ENCODE results near the gene CCNYL1.
"Not testable (repeated sequence)": the region's sequence is repeated elsewhere in the genome, so short reads cannot be mapped to it uniquely, and the experiment has no call there.

CCNYL1 gene

DNA sequence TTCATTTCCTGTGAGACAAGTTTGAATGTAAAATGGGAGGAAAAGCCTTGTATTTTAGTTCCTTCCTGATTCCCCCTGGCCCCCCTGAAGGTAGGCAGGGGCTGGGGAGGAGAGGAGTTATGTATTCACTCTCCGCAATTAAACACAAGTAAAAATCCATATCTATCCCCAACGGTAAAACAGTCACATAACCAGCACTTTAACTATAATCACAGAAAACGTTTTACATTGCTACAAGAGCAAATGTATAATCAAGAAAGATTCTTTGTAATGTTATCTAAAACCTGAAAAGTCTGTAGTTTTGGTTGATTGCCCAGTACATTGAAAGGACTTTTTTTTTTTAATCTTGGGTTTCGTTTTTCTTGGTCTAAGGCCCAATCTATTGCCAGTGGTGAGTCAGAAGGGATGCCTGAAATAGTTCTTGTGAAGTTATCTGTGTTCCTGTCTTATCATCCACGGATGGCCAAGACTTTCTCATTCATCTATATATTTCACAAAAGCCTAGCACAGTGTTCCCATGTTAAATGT lies 34.5 kb upstream of the CCNYL1 start:
- H3K27ac ChIP-seq, result no peak overlapping the region
- no peak for TF ChIP-seq ZFX (IDR thresholded peaks at IDR 0.05)
- TF ChIP-seq, protein P1, sequence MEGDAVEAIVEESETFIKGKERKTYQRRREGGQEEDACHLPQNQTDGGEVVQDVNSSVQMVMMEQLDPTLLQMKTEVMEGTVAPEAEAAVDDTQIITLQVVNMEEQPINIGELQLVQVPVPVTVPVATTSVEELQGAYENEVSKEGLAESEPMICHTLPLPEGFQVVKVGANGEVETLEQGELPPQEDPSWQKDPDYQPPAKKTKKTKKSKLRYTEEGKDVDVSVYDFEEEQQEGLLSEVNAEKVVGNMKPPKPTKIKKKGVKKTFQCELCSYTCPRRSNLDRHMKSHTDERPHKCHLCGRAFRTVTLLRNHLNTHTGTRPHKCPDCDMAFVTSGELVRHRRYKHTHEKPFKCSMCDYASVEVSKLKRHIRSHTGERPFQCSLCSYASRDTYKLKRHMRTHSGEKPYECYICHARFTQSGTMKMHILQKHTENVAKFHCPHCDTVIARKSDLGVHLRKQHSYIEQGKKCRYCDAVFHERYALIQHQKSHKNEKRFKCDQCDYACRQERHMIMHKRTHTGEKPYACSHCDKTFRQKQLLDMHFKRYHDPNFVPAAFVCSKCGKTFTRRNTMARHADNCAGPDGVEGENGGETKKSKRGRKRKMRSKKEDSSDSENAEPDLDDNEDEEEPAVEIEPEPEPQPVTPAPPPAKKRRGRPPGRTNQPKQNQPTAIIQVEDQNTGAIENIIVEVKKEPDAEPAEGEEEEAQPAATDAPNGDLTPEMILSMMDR (conservative IDR thresholded peaks at IDR 0.05), result no peak

- TF ChIP-seq, protein P1 (conservative IDR thresholded peaks at IDR 0.05), result no peak
- no peak for TF ChIP-seq ZFX (IDR thresholded peaks at IDR 0.05)
- H3K27ac ChIP-seq, result no peak overlapping the region
Observed at GRCh38 chr2:207681431-207681830, 30.0 kb upstream of the CCNYL1 start.

DNA sequence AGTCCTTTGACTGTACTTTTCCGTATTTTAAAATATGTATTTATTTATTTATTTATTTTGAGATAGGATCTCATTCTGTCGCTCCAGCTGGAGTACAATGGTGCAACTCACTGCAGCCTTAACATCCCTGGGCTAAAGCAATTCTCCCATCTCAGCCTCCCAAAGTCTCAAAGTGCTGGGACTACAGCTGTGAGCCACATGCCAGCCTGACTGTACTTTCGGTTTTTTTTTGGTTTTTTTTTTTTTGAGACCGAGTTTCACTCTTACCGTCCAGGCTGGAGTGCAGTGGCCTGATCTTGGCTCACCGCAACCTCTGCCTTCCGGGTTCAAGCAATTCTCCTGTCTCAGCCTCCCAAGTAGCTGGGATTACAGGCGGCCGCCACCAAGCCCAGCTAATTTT lies 28.9 kb upstream of the CCNYL1 start:
- no peak overlapping the region for H3K27ac ChIP-seq
- TF ChIP-seq, protein P1 (conservative IDR thresholded peaks at IDR 0.05), result no peak
- no peak for TF ChIP-seq ZFX (IDR thresholded peaks at IDR 0.05)

DNA sequence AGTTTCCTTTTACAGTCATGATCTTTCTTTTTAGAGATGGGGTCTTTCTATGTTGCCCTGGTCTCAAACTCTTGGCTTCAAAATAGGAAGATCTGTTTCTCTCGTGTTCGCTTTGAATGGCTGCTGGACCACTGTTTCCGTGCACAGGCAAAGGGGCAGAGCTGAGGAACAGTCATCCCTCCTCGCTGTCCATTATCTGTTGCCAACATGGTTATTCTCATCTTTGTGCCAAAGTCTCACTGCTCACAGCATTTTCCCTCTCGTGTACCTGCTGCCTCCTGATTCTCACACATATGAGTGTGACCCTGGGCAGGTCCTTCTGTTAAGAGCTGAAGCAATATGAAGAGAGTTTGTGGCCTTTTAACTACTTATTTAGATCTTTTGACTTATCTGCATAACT lies 28.0 kb upstream of the CCNYL1 start:
- no peak overlapping the region for H3K27ac ChIP-seq
- TF ChIP-seq, protein P1 (conservative IDR thresholded peaks at IDR 0.05), result no peak
- TF ChIP-seq ZFX (IDR thresholded peaks at IDR 0.05), result no peak

- TF ChIP-seq ZFX (IDR thresholded peaks at IDR 0.05), result no peak
- TF ChIP-seq, protein P1 (conservative IDR thresholded peaks at IDR 0.05), result no peak
- no peak overlapping the region for H3K27ac ChIP-seq
Observed at GRCh38 chr2:207683879-207684627, 27.4 kb upstream of the CCNYL1 start.

GRCh38 chr2:207686812-207687211 lies 24.6 kb upstream of the CCNYL1 start:
- no peak for TF ChIP-seq ZFX (IDR thresholded peaks at IDR 0.05)
- H3K27ac ChIP-seq, result no peak overlapping the region

- H3K27ac ChIP-seq, result no peak overlapping the region
- TF ChIP-seq, protein P1 (conservative IDR thresholded peaks at IDR 0.05), result no peak
- TF ChIP-seq ZFX (IDR thresholded peaks at IDR 0.05), result no peak
Observed at GRCh38 chr2:207688597-207688996, 22.8 kb upstream of the CCNYL1 start.

DNA sequence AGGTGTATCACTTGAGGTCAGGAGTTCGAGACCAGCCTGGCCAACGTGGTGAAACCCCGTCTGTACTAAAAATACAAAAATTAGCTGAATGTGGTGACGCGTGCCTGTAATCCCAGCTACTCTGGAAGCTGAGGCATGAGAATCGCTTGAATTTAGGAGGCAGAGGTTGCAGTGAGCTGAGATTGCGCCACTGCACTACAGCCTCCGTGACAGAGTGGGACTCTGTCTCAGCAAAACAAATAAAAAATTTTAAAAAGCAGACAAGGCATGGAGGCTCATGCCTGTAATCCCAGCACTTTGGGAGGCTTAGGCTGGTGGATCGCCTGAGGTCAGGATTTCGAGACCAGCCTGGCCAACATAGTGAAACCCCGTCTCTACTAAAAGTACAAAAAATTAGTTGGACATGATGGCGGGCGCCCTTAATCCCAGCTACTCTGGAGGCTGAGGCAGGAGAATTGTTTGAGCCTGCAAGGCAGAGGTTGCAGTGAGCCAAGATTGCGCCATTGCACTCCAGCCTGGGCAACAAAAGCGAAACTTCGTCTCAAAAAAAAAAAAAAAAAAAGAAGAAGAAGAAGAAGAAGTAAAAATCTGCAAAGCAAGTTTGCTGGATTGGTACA lies 20.5 kb upstream of the CCNYL1 start:
- not testable (repeated sequence) for H3K27ac ChIP-seq

All from C4-2B (cell line).